Endodermal cell (in vitro differentiated cells): ENCODE measurements around the gene LIPC. TPM values are rescaled to one million over a fixed set of nuclear protein-coding genes. Genes with fewer than 3 reads are reported as not detected.

Source experiments
- DNase-seq: peaks from one replicate; pipeline ENCODE4 v3.0.0-alpha.2; 2017
- H3K27ac ChIP-seq: 2 replicates; pipeline ENCODE4 v1.5.1; 2013; ENCODE audit warnings: mild to moderate bottlenecking, low read depth, low read length, moderate library complexity
- H3K27me3 ChIP-seq: 2 replicates; pipeline ENCODE4 v1.6.1; 2013; ENCODE audit warnings: mild to moderate bottlenecking, low read length, moderate library complexity; ENCODE audit not compliant: insufficient read depth, control insufficient read depth, poor library complexity, severe bottlenecking
- H3K36me3 ChIP-seq: 2 replicates; pipeline ENCODE4 v1.7.0; 2013; ENCODE audit warnings: mild to moderate bottlenecking, low read length, moderate library complexity; ENCODE audit not compliant: control insufficient read depth, insufficient read depth
- H3K4me1 ChIP-seq: one replicate; pipeline ENCODE4 v1.7.0; 2013; ENCODE audit warnings: low read length; ENCODE audit not compliant: control insufficient read depth, insufficient read depth
- H3K4me3 ChIP-seq: 2 replicates; pipeline ENCODE4 v1.5.1; 2013; ENCODE audit warnings: mild to moderate bottlenecking, low read length, moderate library complexity
- H3K9ac ChIP-seq: 2 replicates; pipeline ENCODE4 v1.6.1; 2013; ENCODE audit warnings: mild to moderate bottlenecking, low read length, moderate library complexity; ENCODE audit not compliant: poor library complexity, severe bottlenecking; ENCODE audit errors: extremely low read depth
- H3K9me3 ChIP-seq: 2 replicates; pipeline ENCODE4 v1.6.1; 2013; ENCODE audit warnings: mild to moderate bottlenecking, low read length, moderate library complexity; ENCODE audit not compliant: control insufficient read depth
- H3K27ac Mint-ChIP-seq: 2 replicates; pipeline ENCODE4 v1.8.0; 2020; ENCODE audit warnings: mixed read lengths
- H3K27me3 Mint-ChIP-seq: 2 replicates; pipeline ENCODE4 v1.8.0; 2021; ENCODE audit warnings: mild to moderate bottlenecking, mixed read lengths; ENCODE audit not compliant: insufficient read depth
- H3K36me3 Mint-ChIP-seq: 2 replicates; pipeline ENCODE4 v1.8.0; 2020; ENCODE audit warnings: low read depth, mixed read lengths
- H3K4me1 Mint-ChIP-seq: 2 replicates; pipeline ENCODE4 v1.8.0; 2020; ENCODE audit warnings: mixed read lengths
- H3K4me3 Mint-ChIP-seq: 2 replicates; pipeline ENCODE4 v1.8.0; 2020; ENCODE audit warnings: mild to moderate bottlenecking, moderate library complexity, mixed read lengths
- H3K9me3 Mint-ChIP-seq: 2 replicates; pipeline ENCODE4 v1.8.0; 2020; ENCODE audit warnings: mild to moderate bottlenecking, mixed read lengths
- WGBS, 2 experiments: methylation state at CpG; one replicate each; pipeline versions ENCODE4 v1.1.5 to v1.1.7; 2013; ENCODE audit warnings: missing lambda C conversion rate in 2 of 2, mixed read lengths in 1 of 2; ENCODE audit not compliant: insufficient coverage in 1 of 2, insufficient read length in 1 of 2; 5-methylcytosine and 5-hydroxymethylcytosine counted together
- total RNA-seq, 2 donors: library from RNA; stranded (reverse); fragmentation: NEBNext Ultra II Directional in 1 of 2; extraction: Animal tissue kit (Norgen Biotek cat#: 25700) in 1 of 2; gene quantifications; 2 replicates in 1 of 2; 3 replicates in 1 of 2; pipeline ENCODE4 v1.2.1, GENCODE V29; 2021
- TF ChIP-seq, protein P1 (sequence below): fragments of 200-600 bp; sonication (generic); conservative IDR thresholded peaks from 2 replicates; pipeline ENCODE4 v1.5.0; 2021; ENCODE audit warnings: antibody characterized with exemption, mild to moderate bottlenecking

The LIPC gene
- total RNA-seq, 2 donors from 2014 or later, result not detected

DNA sequence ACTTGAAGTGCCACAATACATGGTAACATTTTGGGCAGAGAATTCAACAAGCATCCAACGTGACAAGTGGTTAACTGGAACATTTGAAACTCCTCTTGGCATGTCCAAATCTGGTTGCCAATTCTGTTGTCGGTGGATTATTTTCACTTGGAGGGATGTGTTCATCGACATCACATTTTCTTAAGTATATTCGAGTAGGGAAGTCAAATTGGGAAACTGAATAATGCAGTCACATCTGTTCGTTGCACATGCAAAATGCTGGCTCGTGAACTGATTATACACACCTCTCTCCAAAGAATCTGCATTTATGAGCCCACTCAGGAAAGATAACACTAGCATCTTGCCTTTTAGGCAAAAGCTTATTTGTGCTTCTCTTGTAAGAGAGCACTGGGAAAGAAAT is 139.7 kb downstream of the LIPC start:
- H3K27ac Mint-ChIP-seq, result no peak overlapping the region
- 94 to 99% methylated on average over 6 of the region's 6 CpGs for WGBS, 2 experiments
- H3K36me3 ChIP-seq, result no peaks in the 10 kb centered on the region

DNA sequence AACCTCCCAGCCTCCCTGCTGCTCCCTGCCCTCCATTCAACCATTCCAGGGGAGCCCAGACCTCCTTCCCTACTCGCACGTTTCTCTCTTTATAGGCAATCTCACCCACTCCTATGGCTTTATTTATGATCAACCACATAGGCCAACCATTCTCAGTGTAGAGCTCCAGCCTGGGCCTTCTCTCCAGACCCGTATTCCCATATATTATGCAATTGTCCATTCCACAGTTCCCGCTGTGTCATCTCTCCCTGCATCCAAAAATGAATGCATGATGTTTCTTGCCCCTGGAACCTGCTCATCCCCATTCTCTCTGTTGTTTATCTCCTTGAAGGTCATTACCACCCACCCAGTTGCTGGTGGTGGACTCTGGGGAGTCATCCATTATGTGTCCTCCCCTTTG is 140.7 kb downstream of the LIPC start:
- Histone ChIP-seq H3K9ac (no peak overlapping the region), H3K27me3 (no peaks in the 10 kb centered on the region), H3K36me3 (no peaks in the 10 kb centered on the region), H3K4me1 (no peaks in the 10 kb centered on the region), H3K4me3 (no peak overlapping the region), H3K9me3 (peaks cover 19% of the 10 kb centered on the region), H3K27ac (no peak overlapping the region)
- H3K27me3 Mint-ChIP-seq, result no peaks in the 10 kb centered on the region
- DNase-seq, result no peak
- H3K4me3 Mint-ChIP-seq, result no peak overlapping the region
- H3K4me1 Mint-ChIP-seq, result peaks cover 16% of the 10 kb centered on the region
- H3K27ac Mint-ChIP-seq, result no peak overlapping the region
- no peaks in the 10 kb centered on the region for H3K36me3 Mint-ChIP-seq
- 94 to 100% methylated on average over 4 of the region's 4 CpGs for WGBS, 2 experiments
- peaks cover 6% of the 10 kb centered on the region for H3K9me3 Mint-ChIP-seq
- TF ChIP-seq, protein P1, sequence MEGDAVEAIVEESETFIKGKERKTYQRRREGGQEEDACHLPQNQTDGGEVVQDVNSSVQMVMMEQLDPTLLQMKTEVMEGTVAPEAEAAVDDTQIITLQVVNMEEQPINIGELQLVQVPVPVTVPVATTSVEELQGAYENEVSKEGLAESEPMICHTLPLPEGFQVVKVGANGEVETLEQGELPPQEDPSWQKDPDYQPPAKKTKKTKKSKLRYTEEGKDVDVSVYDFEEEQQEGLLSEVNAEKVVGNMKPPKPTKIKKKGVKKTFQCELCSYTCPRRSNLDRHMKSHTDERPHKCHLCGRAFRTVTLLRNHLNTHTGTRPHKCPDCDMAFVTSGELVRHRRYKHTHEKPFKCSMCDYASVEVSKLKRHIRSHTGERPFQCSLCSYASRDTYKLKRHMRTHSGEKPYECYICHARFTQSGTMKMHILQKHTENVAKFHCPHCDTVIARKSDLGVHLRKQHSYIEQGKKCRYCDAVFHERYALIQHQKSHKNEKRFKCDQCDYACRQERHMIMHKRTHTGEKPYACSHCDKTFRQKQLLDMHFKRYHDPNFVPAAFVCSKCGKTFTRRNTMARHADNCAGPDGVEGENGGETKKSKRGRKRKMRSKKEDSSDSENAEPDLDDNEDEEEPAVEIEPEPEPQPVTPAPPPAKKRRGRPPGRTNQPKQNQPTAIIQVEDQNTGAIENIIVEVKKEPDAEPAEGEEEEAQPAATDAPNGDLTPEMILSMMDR, result no peak

More for the DNA sequence above, 139.7 kb downstream of the LIPC start:
- no peak overlapping the region for H3K27ac ChIP-seq
- H3K9ac ChIP-seq, result no peak overlapping the region
- peaks cover 6% of the 10 kb centered on the region for H3K9me3 Mint-ChIP-seq
- no peaks in the 10 kb centered on the region for H3K4me1 ChIP-seq
- H3K27me3 Mint-ChIP-seq, result no peaks in the 10 kb centered on the region
- no peaks in the 10 kb centered on the region for H3K27me3 ChIP-seq
- no peak overlapping the region for H3K4me3 ChIP-seq
- peaks cover 16% of the 10 kb centered on the region for H3K4me1 Mint-ChIP-seq
- no peak for DNase-seq
- H3K36me3 Mint-ChIP-seq, result no peaks in the 10 kb centered on the region
- H3K9me3 ChIP-seq, result peaks cover 15% of the 10 kb centered on the region
- no peak overlapping the region for H3K4me3 Mint-ChIP-seq
- TF ChIP-seq, protein P1, result no peak

DNA sequence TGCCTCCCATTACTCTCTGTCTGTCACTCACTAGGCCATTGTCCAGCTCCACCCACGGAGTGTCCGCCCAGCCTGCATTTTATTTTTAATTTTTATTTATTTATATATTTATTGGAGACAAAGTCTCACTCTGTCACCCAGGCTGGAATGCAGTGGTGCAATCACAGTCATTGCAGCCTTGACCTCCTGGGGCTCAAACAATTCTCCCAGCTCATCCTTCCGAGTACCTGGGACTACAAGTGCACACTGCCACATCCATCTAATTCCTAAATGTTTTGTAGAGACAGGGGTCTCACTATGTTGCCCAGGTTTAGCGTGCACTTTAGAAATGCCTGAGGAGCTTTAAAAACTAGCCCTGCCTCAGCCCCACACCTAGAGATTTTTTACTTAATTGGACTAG is 141.5 kb downstream of the LIPC start:
- H3K9ac ChIP-seq, result no peak overlapping the region
- no peak overlapping the region for H3K27ac Mint-ChIP-seq

More for the DNA sequence above, 141.5 kb downstream of the LIPC start:
- H3K4me3 ChIP-seq, result no peak overlapping the region
- H3K27me3 Mint-ChIP-seq, result no peaks in the 10 kb centered on the region
- H3K36me3 Mint-ChIP-seq, result no peaks in the 10 kb centered on the region
- H3K4me3 Mint-ChIP-seq, result no peak overlapping the region
- peaks cover 13% of the 10 kb centered on the region for H3K4me1 Mint-ChIP-seq
- H3K36me3 ChIP-seq, result no peaks in the 10 kb centered on the region
- TF ChIP-seq, protein P1, result no peak
- DNase-seq, result no peak
- 92 to 97% methylated on average over 2 of the region's 4 CpGs for WGBS, 2 experiments
- peaks cover 19% of the 10 kb centered on the region for H3K9me3 ChIP-seq
- peaks cover 6% of the 10 kb centered on the region for H3K9me3 Mint-ChIP-seq
- no peaks in the 10 kb centered on the region for H3K4me1 ChIP-seq
- no peak overlapping the region for H3K27ac ChIP-seq
- no peaks in the 10 kb centered on the region for H3K27me3 ChIP-seq
